ENCODE data around the gene CYP4F3. TPM values are rescaled to one million over a fixed set of nuclear protein-coding genes. Genes with fewer than 3 reads are reported as not detected.

The CYP4F3 gene, protein sequence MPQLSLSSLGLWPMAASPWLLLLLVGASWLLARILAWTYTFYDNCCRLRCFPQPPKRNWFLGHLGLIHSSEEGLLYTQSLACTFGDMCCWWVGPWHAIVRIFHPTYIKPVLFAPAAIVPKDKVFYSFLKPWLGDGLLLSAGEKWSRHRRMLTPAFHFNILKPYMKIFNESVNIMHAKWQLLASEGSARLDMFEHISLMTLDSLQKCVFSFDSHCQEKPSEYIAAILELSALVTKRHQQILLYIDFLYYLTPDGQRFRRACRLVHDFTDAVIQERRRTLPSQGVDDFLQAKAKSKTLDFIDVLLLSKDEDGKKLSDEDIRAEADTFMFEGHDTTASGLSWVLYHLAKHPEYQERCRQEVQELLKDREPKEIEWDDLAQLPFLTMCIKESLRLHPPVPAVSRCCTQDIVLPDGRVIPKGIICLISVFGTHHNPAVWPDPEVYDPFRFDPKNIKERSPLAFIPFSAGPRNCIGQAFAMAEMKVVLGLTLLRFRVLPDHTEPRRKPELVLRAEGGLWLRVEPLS
- total RNA-seq, result not detected in 2 replicates

DNA sequence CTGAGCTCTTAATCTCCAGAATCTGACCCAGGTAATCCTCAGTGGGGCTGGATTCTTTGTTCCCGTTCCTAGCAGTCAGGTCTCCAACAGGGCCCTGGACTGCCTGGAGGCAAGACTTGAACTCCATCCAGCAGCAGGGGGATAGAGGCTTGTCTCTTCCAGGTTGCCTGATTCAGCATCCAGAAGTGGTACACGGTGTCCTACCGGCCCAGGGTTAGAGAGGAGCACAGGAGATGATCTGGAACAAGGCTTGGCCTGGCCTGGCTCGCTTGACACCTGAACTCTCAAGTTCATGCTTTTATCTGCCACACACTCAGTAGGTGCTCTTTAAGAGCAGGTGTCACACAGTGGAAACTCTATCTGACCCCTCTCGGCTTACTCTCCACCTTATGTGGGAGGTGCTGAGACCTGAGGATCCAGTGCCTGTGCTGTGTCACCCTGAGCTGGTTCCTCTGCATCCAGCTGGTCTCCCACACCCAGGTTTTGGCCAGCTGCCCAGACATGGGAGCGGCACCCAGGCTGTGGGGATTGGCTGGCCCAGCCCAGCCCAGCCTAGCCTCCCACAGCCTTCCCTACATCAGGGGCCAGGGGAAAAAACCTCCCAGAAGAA lies at the start of gene CYP4F3:
TSS of gene CYP4F3 (plus strand) at position 604 of the 610 bp plus-strand sequence. CDS start 519 bp downstream, outside the sequence.

DNA sequence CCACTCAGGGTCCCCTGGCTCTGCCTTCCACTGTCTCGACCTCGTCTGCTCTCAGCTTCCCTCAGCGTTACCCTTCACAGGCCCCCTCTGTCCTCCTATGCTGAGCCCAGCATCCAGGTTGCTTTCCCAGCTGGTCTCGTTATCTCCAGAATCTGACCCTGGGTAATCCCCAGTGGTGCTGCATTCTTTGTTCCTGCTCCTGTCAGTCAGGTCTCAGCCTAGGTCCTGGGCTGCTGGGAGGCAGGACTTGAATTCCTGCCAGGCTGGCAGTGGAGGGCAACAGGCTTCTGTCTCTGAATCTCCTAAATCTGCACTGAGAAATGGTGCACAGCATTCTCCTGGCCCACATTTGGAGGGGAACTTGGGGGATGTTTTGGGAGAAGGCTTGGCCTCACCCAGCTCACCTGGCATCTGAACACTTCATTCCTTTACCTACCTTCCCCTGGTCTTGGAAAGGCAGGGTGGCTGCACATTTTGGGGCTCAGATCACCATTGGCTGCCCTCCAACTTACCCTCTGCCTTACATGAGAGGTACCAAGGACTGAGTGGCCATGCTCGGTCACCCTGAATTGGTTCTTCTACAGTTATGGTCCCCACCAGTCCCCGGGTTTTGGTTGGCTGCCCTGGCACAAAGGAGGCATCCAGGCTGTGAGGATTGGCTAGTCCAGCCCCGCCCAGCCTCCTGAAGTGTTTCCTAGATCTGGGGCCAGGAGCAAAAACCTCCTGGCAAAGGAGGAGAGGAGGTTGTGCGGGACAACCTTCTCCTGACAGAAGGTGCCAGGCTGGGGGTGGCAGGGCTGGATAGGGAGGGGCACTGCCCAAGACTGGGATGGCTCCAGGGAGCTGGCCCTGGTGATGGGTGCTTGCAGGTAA lies 26.0 kb upstream of the CYP4F3 start, which contains the start of gene CYP4F8:
TSS of gene CYP4F8 (plus strand) at position 712 of the 873 bp plus-strand sequence. CDS start 399 bp downstream, outside the sequence.

DNA sequence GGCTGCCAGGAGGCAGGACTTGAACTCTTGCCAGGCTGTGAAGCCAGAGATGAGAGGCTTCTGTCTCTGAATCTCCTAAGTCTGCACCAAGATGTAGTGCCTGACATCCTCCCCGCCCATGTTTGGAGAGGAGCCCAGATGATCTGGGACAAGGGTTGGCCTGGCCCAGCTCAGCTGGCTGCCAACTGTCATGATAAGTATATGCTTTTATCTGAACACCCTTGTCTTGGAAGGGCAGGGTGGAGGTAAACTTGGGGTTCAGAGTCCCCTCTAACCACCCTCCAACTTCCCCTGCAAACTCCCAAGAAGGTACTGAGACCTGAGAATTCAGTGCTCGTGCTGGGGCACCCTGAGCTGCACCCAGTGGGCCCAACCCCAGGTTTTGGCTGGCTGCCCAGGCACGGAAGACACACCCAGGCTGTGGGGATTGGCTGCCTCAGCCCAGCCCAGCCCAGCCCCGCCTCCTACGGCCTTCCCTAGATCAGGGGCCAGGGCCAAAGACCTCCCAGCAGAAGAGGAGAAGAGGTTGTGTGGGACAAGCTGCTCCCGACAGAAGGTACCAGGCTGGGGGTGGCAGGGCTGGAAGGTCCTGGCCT lies 32.0 kb downstream of the CYP4F3 start, which contains the start of gene CYP4F12:
TSS of gene CYP4F12 (plus strand) at position 508 of the 596 bp plus-strand sequence. CDS start 443 bp downstream, outside the sequence.

Other genes with a start within 250 kb of the CYP4F3 start
- 60.5 and 66.3 TPM in 2 replicates for gene AKAP8L, start 221.9 kb upstream of the CYP4F3 start, total RNA-seq
- 15.3 and 22.3 TPM in 2 replicates for gene WIZ, start 190.9 kb upstream of the CYP4F3 start, total RNA-seq
- 0.15 TPM in 1 of 2 replicates, not detected in the other for gene RASAL3, start 176.4 kb upstream of the CYP4F3 start, total RNA-seq
- not detected in 2 replicates for gene PGLYRP2, start 161.4 kb upstream of the CYP4F3 start, total RNA-seq
- not detected in 2 replicates for gene CYP4F22, start 132.4 kb upstream of the CYP4F3 start, total RNA-seq
- not detected in 2 replicates for gene CYP4F8, start 25.7 kb upstream of the CYP4F3 start, total RNA-seq
- gene CYP4F12, start 32.2 kb downstream of the CYP4F3 start, total RNA-seq, result not detected in 2 replicates
- not detected in 2 replicates for gene OR10H2, start 87.1 kb downstream of the CYP4F3 start, total RNA-seq
- not detected in 2 replicates for gene OR10H3, start 97.1 kb downstream of the CYP4F3 start, total RNA-seq
- gene OR10H5, start 146.8 kb downstream of the CYP4F3 start, total RNA-seq, result not detected in 2 replicates
- under 0.01 TPM in 1 of 2 replicates, not detected in the other for gene OR10H1, start 174.8 kb downstream of the CYP4F3 start, total RNA-seq

Measured in smooth muscle cell of trachea (primary cell).